DMS153 treated with DMSO at 0.1 percent for 48 hours (cell line): ENCODE data around the gene RIPK4.
A peak's percentile ranks its signal among the peaks of the same experiment; 100 is the strongest.
"Not testable (repeated sequence)": the region's sequence is repeated elsewhere in the genome, so short reads cannot be mapped to it uniquely, and the experiment has no call there.

ENCODE experiments used
- DNase-seq: peaks from one replicate; lab custom pipeline; 2025; ENCODE audit not compliant: unreplicated experiment; lab: John Stamatoyannopoulos, UW

RIPK4 gene

DNA sequence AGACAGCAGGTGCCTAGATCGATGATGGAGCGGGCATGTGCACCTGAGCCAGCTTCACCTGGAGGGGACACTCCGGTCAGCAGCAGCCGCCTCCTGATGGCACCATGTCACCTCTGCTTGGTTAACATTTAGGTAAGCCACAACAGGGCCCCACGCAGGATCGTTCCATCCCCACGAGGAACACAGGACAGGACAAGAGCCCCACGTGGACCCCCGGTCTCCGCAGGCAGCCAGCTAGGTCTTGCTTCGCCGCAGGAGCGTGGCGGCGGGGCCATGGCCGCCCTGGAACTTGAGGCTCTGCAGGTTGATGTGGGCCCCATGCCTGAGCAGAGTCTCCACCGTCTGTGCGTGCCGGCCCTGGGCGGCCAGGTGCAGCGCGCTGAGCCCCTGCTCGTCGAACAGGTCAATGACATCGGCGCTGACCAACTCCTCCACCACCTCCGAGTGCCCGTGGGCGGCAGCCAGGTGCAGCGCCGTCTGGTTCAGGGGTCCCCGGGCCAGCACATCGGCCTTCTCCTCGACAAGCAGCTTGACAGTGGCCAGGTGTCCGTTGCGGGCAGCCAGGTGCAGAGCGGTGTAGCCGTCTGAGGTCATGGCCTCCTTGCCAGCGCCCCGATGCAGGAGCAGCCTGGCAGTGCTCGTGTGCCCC, 26.1 kb downstream of the RIPK4 start:
- DNase-seq: no peak

DNA sequence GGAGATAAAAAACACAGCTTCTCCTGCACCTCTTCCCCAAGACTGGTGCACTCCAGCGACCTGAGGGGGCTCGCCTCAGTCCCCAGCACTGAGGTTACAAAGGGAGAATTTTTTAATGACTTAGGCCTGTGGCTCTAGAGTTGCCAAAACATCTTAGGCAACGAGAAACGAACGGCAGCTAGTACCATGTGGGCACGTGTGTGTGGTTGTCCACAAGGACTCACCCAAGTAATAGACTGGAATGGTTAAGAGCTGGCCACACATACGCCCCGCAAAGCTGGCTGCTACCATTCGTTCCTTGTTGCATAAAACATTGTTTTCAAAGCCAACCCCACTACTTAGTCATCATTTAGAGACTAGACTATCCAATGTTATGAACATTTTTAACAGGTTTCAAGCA, 26.9 kb downstream of the RIPK4 start:
- no peak for DNase-seq

DNA sequence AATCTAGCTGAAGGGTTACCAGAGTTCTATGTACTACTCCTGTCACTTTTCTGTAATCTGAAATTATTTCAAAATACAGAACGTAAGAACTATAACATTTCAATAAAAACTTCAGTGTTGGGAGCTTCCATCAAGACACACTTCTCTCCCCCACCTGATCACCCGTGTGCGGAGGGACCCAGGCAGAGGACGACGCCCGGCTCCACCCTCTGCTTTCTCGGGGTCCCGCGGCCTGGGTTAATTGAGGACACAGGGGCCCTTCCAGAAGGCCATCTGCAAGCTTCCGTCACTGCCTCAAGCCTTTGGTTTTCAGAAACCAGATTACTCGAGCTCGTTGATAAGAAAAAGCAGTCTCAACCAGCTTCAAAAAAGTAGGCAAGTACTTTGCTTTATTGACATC, 27.8 kb downstream of the RIPK4 start:
- no peak for DNase-seq

DNA sequence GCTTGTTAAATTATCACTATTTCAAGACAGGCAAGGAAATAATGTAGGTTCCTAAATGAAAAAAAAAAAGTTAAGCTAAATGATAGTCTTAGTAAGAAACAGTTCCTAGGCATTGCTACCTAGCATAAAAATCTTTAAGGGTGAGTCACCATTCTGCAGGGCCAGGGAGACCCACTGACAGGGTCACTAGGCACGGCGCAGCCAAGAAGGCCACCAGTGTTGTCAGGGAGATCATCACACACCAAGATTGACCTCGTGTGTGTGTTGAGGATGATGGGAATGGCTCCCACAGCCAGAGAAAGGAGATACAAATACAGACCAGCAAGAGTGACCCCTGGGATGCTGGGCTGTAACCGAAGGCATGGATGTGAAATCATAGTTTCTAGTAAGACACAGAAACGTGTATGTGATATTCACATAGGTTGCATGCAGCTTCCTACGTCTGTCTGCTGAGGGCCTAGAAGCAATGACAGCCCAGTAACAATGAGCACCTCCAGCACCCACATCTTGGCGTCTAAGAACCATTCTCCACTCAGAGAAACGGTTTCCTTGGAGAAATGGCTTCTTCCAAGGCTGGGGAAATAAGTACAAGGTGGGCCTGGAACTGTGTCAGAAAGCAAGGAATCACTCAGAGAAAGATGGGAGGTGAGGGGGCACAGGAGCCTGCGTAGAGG, 29.1 kb downstream of the RIPK4 start:
- DNase-seq: no peak

DNA sequence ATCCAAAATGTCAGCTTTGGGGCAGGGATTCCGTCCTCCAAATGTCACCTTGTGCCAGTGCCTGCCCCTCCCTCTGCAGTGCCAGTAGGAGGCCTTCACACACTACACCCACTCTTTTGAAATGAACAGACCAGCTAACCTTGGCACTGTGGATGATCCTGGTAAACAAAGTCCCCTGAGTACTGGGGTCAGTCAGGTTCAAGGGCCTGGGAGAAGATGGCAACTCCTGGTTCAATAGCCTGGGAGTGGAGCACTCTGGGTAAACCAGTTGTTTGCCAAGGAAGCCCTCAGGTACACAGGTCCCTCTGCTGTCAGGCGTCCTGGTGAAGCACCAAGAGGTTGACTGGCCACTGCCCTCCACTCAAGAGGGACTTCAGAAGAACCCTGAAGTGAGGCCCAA, 30.4 kb downstream of the RIPK4 start:
- DNase-seq: no peak

DNA sequence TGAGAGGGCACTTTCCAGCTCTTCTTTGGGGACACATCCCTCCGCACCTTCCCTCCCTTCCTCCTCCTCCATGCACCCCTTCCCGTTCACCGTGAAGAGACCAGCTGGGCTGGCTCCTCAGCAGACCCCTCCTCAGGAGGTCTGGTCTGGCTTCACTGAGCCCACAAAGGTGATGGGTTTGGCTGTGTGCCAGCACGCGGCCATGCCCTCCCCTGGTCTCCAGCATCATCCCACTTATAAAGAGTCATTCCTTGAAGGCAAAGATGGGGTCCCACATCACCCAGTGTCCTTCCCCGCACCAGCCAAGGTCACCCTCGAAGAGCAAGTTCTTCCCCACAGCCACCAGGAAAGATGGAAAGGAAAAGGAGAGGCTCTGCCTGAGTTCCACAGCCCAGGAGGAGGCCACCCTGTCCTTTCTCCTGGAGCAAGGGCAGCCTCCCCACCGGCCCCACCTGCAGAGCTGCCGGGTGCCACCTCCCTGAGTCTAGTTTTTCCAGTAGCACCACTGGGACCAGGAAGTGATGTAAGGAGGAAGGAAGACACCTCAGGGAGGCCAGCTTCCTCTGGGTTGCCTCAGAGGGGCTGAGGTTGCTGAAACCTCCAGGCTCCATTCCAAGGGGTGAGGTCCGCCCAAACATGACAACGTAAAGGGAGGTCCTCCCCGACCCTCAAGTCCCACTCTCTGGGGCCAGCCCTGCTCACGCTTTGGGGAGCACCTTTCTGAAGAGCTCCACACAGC, 32.7 kb downstream of the RIPK4 start:
- no peak for DNase-seq

DNA sequence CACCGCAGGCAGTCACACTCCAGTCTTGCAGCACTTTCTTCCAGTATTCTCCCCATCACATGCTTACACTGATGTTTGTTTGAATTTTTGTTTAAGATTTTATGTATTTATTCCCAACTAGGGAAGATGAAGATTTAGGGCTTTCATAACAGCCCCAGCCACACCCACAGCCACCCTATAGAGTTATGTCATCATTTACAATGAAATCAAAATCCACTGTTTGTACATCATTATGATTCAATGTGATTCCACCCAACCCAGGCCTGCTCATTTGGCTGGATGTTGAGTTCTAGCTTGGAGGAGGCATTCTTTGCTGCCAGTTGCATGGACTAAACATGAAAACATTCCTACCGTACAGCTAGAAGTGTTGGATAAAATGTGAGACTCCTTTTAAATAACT, 35.8 kb downstream of the RIPK4 start:
- no peak for DNase-seq

DNA sequence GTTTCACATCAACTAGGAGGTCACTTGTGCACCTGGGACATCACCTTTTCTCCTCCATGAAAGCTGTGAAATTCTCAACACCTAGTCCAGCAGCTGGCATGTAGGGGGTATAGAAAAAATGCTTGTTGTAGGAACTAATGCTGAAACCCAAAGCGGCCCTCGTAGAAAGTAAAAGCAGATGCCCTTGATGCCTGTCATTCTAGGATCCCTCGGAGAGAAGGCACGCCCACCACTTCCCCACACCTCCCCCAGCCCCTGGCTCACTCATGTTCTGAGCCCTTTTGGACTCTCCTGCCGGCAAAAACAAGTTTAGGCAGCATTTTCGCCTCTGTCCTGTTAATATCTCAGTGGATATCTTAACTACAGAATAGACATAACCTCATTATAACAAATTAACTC, 36.5 kb downstream of the RIPK4 start:
- DNase-seq: no peak

DNA sequence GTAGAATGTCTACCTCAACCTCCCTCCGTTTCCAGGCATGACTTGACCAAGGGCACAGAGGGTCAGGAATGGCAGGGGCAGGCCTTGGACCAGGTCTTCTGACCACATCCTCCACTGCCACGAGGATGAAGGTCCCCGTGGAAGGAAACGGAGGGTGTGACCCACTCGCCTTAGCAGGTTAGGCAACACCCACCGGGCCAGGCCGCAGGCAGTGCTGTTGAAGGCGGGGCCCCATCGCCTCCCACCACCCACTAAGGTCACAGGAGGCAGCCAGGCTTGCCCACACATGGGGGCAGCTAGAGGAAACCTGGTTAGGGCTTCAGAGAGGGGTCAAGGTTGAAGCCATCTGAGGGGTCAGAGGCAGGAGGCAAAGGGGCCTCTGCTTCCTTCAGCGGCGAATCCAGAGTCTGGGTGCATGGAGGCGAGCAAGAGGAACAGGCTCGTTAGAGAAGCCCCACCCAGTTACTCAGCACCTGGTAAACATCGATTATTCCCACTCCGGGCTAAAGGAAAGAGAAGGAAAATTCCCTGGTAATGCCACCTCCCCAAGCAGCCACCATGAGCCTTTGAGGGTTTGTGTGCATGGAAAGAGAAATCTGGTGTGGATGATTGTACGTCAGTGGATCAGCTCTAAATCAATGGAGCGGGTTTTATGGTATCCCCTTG, 37.0 kb downstream of the RIPK4 start:
- DNase-seq: no peak

DNA sequence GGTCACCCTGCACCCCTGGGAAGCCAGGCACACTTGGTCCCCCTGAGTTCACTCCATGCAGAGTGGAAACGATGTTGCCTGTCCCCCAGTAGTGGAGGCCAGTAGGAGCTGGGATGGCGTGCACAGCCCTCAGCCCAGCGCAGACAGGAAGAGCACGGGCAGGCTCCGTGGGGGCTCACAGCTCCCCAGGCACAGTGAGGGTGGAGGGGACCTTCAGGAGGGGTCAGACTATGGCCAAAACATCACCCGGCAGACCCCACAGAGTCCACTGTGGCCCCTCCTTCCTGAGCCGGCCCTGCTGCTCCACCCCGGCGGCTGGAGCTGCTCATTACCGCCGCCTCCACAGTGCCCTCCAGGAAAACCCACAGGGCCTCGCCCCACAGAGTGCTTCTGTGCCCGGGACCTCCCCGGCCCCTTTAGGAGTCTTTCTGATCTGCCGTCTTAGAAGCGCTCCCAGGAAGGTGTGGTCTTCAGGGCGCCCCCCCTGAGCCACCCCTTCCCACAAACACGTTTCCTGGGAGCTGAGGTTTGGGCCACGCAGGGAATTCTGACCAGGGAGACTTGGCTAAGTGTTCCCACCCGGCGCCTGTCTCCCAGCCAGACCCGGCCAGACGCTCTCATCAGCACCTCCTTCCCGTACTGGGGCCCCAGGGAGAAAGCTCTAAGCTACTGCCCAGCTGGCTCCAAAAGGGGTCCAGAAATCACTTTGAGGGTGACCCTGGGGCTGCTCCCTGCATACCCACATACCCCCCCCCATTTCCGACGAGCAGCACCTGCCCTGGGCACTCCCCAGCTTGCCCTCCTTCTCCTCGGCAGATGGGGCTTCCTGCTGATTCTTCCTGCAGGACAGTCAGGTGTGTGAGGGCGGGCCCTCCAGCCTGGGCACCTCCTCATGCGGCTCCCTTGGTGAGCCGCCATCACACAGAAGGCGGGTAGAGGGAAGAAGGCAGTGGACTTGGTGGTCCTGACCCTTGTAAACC, 38.8 kb downstream of the RIPK4 start:
- DNase-seq: no peak

DNA sequence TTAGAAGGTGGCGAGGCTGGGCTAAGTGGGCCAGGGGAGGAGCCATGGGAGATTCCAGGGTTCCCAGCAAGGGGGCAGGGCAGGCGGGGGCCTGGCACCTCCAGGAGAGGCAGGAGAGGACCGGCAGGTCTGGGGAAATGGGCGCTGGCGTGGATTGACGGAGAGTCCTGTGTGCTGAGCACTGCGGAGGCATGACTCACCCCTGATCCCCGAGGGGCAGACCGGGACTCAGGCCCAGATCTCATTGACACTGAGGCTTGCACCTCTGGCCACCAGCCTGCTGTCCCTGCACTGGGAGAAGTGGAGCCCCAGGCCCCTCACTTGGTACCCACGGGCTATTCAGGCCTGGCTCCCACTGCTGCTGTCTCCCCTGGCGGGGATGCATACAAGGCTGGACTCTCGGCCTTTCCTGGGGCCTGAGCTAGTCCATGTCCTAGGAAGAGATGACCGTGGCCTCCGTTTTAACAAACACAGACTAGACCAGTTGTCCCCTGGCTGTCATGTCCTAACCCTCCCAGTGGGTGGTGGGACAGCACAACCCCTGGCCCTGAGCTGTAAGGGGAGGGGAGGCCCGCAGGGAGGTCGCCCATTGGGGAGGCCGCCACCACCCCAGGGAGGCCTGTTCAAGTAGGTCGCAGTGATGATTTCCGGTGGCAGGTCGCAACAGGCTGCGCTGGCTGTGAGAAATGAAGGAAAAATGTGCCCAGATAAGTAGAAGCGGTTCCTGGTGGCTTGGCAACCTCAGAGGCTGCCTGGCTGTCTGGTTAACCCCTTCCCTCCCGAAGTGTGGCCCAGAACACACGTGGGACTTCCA, 39.7 kb downstream of the RIPK4 start:
- DNase-seq: peak; percentile 20

DNA sequence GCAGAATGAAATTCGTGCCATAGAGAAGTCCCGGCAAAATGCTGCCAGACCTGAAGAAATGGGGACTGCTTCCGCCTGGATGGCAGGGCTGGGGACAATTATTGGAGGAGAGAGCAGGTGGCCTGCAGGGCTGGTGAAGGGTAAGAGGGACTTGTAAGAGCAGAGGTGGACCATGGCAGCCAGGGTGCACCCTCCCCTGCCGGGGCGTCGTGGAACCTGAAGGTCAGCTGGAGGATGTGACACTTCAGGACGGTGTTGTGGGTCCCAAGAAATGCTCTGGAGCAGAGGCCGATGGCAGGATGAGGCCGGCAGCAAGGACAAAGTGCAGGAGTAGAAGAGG, 40.3 kb downstream of the RIPK4 start:
- no peak for DNase-seq

DNA sequence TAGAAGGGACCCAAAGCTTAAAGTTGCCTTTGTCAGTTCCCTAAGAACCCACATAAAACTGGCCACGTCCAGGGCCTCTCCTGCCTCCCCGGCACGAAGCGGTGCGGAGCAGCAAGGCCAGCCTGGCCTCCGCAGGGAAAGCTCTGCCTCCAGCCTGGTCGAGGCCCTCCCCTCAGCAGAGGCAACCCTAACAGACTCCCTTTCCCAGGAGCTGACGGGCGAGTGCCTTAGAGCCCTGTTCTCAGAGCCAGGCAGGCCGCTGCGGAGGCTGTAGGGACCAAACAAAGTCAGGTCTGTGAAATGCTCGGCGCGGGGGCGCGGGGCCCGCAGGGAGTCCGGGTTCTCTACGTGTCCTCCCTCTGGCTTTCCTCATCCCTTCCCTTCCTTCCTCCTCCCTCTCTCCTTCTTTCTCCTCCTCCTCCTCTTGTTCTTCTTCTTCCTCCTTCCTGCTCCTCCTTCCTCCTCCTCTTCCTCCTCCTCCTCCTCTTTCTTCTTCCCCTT, 40.7 kb downstream of the RIPK4 start:
- DNase-seq: no peak

DNA sequence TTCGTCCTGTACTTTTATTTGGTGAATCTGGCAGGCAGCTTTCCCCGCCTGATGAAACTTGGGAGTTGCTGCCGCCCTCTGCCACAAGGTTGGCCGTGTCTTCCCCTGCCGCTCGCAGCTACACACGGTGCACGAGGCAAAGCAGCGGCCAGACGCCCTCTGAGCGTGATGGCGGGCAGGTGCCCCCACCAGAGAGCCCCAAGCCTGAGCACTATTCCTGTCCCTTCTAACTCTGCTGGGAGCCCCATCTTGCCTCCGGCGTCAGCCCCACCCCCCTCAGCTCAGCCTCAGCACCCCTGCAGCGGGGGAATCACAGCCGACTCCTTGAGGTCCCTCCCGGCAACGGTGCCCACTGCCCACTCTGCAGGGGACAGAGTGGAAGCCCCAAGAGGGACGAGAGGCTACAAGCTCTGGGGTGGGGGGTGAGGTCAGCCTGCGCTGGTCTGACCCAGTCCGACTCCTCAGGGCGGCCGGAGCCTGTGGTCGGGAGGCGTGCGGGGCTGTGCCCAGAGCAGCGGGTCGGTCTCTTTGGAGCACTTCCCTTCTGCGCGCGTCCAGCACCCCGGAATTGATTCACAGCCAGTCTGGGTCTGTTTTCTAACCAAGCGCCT, 41.3 kb downstream of the RIPK4 start:
- DNase-seq: no peak

DNA sequence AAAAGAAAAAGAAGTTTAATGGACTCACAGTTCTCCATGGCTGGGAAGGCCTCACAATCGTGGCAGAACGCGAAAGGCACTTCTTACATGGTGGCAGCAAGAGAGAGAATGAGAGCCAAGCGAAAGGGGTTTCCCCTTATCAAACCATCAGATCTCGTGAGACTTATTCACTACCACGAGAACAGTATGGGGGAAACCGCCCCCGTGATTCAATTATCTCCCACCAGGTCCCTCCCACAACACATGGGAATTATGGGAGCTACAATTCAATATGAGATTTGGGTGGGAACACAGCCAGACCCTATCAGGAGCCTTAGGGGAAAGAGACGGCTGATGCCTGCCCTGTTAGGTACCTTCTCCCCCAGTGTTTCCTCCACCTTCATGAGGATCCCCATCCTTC, 43.0 kb downstream of the RIPK4 start:
- not testable (repeated sequence) for DNase-seq

DNA sequence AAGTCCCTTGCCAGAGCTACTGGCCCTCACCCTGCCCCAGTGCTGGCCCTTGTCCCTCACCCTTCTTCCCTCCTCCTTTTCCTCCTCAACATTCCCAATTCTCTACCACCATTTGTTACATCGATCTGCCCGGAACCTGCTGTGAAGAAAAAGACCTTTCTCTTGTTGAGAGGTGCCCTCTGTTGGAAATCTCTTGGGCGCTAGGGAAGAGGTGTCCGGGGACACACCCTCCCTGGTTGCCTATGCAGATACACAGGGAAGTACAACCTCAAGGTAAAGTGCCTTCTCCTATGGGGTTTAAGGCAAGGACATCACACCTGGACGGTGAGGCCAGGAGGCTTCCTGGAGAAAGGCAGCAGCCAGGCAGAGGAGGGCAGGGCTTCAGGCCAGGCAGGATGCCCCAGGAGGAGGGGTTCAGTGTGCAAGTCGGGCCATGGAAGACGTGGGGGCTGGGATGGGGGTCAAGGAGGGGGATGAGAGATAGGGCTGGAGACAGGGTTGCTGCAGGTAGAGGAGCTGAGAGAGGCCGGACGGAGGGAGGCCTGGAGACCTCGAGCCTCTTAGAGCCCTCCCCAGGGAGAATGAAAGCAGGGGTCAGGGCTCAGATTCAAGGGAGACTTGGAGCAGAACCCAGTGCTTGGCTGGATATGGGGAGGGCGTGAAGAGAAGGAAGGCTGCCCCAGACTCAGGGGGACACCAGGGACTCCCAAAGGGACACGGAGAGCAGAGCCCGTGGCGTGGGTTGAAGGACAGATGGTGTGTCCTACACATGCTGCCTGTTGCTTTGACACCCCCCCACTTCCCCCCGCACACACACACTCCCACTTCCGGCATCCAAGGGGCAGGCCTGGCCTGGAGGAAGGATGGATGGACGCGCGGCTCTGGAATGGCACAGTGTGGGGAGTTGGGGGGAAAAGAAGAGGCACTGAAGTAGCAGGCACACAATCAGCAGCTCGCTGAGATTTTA, 44.5 kb downstream of the RIPK4 start:
- no peak for DNase-seq

DNA sequence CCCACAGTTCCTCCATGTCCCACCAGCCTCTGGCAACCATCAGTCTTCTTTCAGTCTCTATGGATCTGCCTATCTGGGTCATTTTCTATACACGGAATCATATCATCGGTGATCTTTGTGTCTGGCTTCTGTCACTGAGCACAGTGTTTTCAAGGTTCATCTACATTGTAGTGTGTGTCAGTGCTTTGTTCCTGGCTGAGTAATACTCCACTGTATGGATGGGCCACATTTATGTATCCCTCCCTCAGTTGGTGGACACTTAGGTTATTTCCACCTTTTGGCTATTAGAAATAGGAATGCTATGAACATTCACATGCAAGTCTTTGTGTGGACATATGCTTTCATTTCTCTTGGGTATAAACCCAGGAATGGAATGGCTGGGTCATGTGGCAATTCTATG, 46.6 kb downstream of the RIPK4 start:
- DNase-seq: no peak

DNA sequence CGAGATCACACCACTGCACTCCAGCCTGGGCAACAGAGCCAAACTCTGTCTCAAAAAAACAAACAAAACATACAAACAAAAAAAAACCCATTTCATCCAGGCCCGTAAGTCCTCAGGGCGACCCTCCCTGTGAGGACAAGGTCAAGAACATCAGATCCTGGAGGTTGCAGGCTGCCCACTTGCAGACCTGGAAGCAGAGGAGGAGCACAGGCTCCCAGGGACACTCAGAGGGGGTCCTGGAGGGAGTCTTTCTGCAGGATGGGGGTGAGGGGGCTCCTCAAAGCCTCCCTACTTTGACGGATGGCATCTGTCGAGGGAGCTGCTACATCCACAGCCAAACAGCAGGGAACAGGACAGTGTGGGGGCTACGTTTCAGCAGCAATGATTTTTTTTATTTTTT, 47.2 kb downstream of the RIPK4 start:
- DNase-seq: no peak
